Ecto neural progenitor cell (in vitro differentiated cells): Measurements from ENCODE around the gene PRDM13.
"Not testable (repeated sequence)": the region's sequence is repeated elsewhere in the genome, so short reads cannot be mapped to it uniquely, and the experiment has no call there.

ENCODE experiments used
- DNase-seq: peaks from one replicate; pipeline ENCODE4 v3.0.0-alpha.2; 2018; ENCODE audit warnings: low spot score

The PRDM13 gene

DNA sequence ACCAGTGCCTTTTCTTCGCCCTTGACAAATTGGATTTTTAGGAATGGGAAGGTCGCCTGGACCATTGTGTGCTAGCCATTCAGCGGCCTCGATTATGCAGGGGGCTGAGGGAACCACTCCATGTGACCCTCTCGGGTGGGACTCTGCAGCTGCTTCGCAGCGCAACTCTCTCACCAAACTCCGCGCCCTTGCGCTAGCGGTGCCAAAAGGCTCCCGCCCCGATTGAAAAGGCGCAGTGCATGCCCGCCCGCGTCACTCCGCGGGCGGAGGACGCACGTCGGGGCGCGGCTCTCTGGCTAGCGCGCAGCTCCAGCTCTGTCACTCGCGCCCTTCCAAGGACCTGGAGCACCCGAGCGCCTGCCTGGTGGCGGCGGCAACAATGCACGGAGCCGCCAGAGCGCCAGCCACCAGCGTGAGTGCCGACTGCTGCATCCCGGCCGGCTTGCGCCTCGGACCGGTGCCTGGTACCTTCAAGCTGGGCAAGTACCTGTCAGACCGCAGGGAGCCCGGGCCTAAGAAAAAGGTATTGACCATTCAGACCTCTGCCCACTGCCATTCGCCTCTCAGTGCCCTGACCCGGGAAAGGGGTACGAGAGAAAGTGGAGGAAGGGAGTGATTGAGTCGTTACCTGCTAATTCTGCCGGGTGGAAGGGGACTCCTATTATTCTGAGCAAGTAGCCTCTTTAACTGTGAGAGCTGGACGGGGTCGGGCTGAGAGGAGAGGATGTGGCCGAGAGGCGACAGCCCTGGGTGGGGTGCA, at the start of gene PRDM13:
Gene PRDM13, plus strand, starts transcription at position 178 of the 760 bp plus-strand sequence. Its CDS starts 202 bp downstream, at position 380.
- DNase-seq = peak; percentile 60

DNA sequence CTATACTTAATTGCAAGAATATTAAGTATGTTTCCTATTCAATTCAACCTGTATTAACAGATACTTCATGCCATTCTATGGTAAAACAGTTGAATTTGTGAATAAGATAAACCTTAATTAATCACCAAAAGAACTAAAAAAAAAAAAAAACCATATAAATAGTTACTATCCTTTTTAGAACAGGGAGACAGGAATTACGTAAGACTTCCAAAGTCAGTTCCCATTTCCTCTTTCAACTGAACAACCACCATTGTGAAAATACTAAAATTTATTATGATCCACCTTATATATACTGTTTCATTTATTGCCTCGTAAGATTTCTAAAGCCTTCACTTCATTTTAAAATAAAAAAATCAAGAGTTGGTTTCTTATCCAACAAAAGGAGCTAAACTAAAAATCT, 47.6 kb upstream of the PRDM13 start:
- no peak for DNase-seq

DNA sequence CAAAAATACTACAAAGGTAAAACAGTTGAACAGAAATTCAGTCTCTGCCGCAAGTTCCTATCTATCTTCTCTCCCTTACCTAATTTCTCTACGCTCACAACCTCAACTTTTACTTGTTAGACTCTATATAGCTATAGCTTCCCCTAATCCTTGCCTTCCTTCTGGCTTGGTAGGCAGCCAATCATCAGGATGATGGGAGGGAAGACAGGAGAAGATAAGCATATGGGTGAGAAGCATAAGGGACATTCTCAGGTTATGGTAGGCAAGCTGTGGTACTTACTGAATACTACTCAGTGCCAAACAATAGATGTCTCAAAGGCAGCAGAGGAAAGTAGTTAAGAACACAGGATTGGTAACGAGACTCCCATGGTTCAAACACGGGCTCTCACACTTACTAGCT, 46.0 kb upstream of the PRDM13 start:
- no peak for DNase-seq

DNA sequence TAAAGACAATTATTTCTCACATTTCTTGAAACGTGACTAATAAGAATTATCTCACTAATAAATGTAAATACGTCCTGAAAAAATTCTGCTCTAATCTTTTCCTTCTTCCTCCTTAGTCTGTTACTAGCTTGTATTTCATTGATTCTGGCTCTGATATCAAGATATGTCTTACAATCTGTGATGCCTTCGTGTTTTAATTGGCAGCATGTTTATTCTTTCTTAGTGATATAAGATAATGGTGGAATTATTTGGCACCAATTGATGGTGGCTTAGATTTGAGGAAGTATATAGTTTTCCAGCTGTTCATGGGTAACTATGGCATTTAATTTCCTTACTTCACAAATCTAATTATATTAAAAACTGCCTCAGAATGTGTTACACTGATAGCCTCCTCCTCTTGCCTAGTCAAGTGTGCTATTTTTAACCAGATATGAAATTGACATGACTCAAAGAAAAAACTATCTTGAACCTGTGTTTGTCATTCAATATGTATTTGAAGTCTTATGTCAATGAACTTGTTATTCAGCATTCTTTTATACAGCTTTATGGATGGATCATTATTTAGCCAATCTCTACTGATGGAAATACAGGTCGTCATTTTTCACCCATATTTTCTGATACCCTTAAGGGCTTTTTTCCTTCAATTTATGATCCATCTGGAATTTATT, 43.4 kb upstream of the PRDM13 start:
- DNase-seq = no peak

DNA sequence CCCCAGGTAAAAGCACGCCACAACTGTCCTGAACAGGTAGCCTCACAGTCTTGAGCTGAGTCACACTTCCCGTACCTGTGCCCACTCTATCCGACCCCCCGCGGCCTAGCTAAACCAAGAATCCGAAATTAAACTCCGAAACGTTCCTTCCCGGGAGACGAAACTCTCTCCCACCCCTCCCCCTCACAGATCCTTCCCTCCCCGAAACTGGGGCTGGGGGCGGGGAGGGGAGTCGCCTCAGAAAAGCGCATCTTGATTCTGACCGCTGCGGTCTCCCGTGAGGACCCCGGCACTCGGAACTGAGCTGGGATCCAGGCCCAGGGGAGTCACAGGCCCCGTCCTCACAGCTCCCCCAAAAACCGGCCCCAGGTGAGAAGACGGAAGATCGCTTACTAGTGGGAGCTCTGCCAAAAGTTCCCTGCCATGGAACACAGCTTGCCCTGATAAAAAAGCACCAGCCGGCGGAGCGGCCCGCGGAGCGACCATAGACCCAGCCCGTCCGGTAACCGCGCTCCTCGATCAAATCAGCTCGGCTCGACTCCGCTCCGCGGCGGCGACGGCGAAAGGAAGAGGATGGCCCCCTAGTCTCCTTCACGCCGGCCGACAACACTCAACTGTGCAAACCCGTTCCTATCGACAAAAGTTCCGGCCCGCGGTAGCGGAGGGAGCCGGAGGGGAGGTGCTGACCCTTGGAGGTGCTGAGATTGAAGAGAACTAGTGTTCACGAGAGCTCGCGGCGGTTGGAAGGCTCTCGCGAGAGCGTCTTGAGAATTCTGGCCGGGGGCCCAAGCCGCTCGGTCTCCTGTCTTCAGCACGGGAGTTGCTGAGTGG, 38.3 kb upstream of the PRDM13 start, which contains the start of gene CCNC:
Gene CCNC, minus strand, starts transcription at position 558 of the 831 bp plus-strand sequence. Its CDS starts 133 bp downstream, at position 425.
- peak; percentile 96 for DNase-seq

DNA sequence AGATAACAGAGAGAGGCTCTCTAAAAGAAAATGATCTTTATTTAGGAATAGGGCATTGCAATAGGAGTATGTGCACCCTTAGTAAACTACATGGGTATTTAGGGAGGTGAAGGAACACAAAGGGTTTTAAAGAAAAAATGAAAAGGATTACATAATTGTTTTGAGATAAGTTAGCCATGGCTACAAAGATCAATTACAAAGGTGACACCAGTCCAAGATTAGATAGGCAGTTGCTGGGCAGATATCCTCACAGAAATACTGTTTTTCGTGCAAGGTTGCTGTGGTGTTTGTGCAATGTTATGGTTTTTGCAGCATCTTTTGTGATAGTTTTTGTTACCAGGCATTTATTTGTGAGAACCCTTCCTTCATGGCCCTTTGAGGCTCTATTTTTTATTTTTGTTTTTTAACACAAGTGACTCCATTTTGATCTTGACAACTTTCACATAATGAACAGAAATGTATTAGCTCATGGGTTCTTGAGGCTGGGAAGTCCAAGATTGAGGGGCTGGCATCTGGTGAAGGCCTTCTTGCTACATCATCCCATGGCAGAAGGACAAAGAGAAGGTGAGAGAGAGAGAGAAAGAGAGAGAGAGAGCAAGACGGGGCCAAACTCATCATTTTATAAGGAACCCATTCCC, 32.5 kb upstream of the PRDM13 start:
- no peak for DNase-seq

DNA sequence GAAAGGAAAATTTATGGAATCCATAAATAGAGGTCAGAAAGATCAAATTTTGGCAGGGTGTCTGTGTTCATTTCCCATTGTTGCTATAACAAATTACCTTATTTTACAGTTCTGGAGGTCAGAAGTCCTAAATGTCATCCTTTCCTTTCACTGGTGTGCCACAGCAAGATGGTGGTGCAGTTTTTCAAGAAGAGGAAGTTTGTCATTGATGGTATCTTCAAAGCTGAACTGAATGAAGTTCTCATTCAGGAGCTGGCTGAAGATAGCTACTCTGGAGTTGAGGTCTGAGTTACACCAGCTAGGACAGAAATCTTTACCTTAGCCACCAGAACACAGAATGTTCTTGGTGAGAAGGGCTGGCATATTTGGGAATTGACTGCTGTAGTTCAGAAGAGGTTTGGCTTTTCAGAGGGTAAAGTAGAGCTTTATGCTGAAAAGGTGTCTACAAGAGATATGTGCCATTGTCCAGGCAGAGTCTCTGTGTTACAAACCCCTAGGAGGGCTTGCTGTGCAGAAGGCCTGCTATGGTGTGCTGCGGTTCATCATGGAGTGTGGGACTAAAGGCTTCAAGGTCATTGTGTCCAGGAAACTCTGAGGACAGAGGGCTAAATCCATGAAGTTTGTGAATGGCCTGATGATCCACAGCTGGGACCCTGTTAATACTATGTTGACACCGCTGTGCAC, 30.9 kb upstream of the PRDM13 start:
- no peak for DNase-seq

DNA sequence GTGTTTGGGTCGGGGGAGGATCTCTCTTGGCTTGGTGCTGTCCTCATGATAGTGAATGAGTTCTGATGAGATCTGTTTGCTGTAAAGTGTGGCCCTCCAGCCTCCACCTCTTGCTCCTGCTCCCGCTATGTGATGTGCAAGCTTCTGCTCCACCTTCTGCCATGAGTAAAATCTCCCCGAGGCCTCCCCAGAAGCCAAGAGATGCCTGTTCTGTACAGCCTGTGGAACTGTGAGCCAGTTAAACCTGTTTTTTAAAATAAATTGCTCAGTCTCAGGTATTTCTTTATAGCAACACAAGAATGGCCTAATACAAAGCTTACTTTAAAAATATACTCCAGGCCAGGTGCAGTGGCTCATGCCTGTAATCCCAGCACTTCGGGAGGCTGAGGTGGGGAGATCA, 26.9 kb upstream of the PRDM13 start:
- no peak for DNase-seq

DNA sequence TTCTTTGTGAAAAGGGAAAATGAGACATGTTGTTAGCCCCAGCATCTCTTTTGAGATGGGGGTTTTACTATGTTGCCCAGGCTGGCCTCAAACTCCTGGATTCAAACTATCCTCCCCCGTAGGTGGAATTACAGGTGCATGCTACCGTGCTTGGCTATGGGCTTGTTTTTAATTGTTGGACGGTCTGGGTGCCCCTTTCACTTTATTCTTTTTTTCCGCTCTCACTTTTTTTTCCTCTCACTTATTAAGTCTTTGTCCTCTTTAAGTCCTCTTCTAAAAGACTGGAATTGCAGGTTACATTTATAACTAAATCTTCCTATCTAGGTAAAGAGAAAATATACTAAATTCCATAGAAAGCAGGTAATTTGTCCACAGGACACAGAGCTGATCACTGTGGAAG, 18.8 kb upstream of the PRDM13 start:
- no peak for DNase-seq

DNA sequence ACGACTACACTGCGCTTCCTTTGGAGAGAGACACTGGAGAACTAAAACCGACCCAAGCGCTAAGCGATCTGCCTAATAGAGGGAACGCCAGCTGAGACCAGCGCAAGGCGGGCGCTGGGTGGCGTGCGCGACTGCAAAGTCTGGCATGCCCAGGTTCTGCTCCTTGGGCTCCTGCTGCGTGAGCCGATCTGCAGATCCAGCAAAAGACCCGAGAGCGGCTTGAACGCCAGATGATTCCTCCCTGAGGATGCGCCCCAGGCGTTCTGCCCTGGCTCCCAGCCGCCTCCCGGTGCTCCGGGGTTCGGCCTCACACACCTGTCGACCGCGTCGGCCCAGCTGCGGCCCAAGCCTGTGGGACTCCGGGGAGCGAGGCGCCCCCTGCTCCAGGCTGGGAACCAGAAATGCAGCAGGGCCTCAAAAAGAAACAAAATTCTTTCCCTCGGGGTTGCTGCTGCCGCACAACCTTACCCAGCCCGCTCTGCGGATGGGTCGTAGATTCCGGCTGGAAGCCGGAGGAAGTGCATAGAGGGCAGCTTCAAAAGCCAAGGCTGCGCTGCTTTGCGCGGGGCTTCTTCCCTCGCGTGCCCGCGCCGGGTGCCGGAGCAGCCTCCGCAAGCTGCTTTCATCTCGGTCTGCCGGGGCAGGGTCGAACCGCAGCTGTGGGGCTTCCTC, 17.9 kb upstream of the PRDM13 start:
- DNase-seq = peak; percentile 86

DNA sequence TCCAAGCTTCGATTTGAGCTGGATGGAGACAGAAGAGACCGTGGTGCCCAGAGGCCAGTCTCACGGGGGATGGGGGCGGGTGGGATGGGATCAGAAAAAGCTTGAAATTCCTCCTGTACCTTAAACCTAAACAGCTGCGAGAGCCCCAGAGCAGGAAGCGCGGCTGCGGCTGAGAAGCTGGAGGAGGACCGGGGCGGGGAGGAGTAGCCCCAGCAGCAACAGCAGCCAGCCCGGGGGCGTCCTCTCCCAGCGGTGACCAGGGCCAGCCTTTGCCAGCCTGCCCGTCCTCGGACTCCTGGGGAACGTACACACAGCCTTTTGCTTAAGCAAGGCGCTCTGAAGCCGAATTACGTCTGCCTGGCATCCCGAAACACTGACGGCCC, 17.4 kb upstream of the PRDM13 start:
- DNase-seq = peak; percentile 70

DNA sequence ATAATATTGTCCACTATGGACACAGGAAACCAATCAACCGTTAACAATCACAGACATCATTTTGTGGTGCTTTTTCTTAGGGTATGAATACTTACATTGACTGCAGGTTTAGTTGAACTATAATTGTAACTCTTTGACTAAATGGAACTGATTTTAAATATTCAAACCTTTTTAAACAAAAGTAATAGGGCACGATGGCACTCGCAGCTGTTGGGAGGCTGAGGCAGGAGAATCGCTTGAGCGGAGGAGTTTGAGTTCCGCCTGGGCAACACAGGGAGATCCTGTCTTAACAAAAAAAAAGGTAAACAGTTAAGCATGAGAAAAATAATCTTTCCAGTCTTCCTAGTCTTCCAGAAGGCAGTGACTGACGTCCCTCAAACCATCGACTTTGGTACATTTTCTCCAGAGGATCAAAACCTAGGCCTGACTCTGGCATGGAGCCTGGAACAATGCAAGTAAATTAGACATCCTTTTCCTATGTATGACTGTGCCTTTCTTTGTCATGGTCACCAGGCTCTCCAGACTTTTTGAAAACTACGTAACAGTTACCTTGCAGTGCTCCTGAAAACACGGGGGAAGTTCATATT, 16.6 kb upstream of the PRDM13 start:
- no peak for DNase-seq

DNA sequence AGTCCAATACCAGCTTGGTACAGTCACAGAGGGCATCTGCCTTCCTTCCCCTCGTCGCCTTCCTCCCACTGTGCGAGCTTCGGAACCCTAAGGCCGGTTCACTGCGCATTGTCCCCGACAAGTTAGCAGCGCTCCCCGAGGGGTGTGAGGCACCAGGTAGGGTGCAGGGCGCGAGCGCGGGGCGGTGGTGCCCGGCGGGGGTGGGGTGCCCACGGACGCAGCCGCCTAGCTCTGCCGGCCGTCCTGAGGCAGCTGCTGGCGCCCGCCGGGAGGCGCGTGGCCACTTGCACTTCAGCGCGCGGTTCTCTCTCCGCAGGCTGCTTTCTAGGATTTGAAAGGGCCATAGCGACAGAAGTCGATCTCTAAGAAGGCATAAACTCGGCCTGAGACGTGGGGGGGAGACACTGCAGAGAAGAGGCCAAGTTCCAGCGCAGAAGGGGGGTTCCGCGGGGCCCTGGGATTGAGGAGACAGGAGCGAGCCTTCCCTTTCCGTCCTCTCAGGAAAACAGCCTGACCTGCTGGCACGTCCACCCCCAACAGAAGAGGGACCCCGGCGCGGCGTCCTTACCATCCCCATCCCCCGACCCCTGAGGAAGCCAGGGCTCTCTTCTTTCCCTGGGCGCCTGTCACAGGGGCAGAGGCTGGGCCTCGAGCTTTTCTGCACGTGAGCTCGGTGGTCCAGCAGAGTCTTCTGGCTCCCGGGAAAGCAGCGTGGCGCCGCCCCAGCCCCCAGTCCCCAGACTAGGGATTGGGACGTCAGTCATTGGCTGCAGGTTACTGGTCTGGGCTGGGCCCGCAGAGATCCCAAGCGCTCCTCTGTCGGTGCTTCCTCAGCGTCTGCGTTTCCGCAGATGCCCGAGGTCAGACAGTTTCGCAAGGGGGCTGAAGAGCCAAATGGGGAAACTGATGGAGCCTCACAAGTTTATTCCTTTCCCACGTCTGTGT, 15.6 kb upstream of the PRDM13 start:
- DNase-seq = peak; percentile 61

DNA sequence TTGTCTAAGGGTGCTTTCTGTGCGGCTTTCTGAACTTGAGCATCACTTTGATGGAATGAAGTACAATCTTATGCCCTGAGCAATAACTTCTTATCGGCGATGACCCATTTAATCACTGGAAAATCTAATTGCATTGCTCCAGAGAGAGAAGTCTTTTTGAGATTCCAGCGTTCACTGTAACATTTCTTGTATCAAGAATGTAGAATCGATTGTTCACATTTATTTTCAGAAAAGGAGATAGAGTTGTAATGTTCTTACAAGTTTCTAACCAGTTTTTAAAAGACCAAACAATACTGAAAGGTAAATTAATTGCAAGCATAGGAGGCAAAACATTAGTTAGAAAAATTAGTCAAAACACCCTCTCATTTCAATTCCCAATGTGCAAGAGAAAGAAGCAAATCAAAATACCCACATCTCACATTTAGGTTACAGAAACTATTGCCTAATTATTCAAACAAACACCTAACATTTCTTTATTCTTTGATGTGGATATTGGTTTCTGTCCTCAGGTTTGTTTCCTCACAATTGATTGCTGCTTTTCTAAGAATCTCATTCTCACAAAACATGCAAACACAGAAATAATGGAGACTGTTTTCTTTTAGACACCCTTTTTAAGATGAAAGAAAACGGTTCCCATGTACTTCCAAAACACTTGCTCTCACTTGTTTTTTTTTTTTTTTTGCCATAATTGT, 14.8 kb upstream of the PRDM13 start:
- no peak for DNase-seq

DNA sequence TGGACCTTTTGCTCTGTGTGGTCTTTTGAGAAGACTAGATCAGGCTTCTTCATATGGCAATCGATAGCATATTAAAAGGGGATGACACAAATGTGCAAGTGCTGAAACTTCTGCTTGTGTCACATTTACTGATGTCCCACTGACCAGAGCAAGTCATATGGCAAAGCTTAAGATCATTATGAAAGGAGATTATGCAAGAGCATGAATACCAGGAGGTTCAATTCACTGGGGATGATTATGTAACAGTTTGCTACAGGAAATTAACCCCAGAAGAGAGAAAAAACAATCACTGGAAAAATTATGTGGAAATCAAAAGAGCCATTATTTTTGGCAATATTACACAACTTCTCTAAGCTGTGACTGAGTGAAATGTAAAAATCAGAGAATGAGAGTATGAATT, 13.7 kb upstream of the PRDM13 start:
- DNase-seq = no peak

DNA sequence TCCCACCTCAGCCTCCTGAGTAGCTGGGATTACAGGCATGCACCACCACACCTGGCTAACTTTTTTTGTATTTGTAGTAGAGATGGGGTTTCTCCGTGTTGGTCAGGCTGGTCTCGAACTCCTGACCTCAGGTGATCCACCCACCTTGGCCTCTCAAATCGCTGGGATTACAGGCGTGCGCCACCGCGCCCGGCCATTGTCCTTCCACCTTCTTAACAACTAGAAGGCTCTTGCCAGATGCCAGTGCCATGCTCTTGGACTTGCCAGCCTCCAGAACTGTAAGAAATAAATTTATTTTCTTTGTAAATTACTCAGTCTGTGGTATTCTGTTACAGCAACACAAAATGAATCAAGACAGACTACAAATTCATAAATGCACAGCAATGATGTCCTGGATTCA, 11.9 kb upstream of the PRDM13 start:
- not testable (repeated sequence) for DNase-seq

DNA sequence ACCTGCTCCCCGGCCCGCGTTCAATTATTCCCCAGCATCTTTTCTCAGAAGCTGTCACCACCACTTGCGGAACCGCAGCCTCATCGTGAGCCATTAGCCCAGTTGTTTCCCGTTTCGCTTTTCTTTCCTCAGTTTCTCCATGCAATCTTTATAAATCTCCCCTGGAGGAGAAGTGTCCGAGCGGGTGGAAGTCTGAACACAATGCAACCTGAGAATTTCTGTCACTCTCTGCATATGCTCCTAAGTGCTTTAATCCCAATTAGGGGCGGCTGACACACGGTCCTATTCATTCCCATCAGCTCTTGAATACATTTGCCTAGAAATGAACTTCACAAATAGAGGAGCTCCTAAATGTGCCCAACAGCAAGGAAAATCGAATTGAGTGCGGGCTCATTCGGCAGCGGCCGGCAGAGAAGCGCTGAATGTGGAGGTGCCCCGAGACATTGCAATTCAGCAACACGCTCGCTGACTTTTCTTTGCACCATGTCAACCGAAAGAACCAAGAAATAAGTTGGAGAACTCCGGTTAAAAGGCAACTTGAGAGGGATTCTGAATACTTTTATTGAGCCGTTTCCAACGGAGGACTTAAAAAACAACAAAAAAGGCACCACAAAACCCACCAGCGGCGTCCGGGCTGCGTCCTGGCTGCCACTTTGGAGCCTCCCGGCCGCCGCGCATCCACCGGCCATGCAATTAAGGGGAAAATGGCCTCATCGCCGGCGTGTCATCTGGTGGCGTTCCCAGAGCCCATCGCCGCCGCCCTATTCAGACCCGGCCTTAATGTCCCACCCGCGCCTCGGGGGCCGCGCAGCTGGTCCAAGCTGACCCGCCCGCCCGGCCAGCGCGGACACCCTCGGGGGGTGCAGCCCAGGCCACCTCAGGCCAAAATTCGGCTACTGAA, 3.9 kb upstream of the PRDM13 start:
- DNase-seq = peak; percentile 77
